Measurements from ENCODE around the gene CLIP4.

CLIP4 gene

DNA sequence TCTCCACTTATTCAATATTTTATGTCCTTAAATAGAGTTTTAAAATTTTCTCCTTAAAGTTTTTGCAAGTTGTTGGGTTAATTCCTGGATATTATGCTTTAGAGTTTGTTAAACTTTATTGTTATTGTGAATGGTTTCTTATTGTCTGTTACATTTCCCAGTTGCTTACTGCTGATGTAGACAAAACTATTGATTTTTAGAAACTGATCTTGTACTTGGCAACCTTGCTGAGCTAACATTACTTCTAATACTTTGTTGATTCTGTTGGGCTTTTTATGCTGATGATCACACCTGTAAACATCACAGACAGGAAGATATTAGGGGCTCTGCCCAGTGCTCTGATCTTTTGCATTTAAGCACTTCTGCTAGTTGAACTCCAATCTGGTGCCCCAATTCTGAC lies 2.8 kb upstream of the CLIP4 start:
- TF ChIP-seq, protein P1, sequence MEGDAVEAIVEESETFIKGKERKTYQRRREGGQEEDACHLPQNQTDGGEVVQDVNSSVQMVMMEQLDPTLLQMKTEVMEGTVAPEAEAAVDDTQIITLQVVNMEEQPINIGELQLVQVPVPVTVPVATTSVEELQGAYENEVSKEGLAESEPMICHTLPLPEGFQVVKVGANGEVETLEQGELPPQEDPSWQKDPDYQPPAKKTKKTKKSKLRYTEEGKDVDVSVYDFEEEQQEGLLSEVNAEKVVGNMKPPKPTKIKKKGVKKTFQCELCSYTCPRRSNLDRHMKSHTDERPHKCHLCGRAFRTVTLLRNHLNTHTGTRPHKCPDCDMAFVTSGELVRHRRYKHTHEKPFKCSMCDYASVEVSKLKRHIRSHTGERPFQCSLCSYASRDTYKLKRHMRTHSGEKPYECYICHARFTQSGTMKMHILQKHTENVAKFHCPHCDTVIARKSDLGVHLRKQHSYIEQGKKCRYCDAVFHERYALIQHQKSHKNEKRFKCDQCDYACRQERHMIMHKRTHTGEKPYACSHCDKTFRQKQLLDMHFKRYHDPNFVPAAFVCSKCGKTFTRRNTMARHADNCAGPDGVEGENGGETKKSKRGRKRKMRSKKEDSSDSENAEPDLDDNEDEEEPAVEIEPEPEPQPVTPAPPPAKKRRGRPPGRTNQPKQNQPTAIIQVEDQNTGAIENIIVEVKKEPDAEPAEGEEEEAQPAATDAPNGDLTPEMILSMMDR (IDR thresholded peaks at IDR 0.05; ENCODE audit: low read depth, low read length, poor library complexity, severe bottlenecking) = no peak
- TF ChIP-seq EZH2phosphoT487 (IDR thresholded peaks at IDR 0.05; ENCODE audit: borderline replicate concordance, low read length) = no peak
- Histone ChIP-seq H3K36me3 (ENCODE audit: control insufficient read depth, low read length) (no peaks in the 10 kb centered on the region), H3K9me3 (ENCODE audit: control insufficient read depth, insufficient read depth, low read length) (no peaks in the 10 kb centered on the region), H3K9me2 (replicated peaks; ENCODE audit: control insufficient read depth, low read length) (no peaks in the 10 kb centered on the region), H3K4me1 (ENCODE audit: control insufficient read depth, low read length) (no peaks in the 10 kb centered on the region), H3F3A (ENCODE audit: control insufficient read depth, insufficient read depth) (no peaks in the 10 kb centered on the region), H3K79me2 (ENCODE audit: control insufficient read depth, low read length) (no peaks in the 10 kb centered on the region), H3K4me3 (ENCODE audit: low read length) (no peak overlapping the region), H3K27ac (ENCODE audit: low read depth, low read length) (no peak overlapping the region), H3K27me3 (ENCODE audit: control insufficient read depth, low read length) (peaks cover 65% of the 10 kb centered on the region), H4K20me1 (ENCODE audit: control insufficient read depth, insufficient read depth, low read depth, low read length) (no peaks in the 10 kb centered on the region), H3K4me2 (ENCODE audit: low read length) (no peak overlapping the region)

DNA sequence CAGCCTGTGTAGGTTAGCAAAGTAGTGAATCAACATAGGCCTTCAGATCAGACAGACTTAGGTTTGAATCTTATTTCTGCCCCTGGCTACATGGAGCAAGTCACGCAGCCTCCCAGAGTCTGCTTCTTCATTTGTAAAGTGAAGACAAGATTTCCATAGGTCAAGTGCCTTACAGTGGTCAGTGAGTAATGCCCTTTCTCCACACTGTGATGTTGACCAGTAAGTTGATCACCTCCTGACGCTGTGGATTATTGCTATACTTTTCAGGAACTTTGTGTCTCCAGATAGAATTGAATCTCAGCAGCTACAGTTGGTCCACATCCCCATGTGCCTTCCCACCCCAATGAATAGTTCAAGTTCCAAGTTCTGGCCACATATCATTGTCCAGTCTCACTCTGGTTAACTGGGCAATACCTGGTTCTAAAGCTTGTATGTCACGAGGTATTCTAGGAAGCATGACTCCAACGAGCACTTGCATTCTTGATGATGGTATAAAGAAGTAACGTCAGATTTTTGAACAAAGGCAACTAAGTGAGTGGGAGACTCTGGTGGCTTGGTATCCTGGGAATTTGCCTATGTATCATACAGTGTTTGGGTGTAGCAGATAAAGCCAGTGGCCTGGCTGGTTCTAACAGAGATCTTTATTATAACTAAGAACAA lies 2.1 kb upstream of the CLIP4 start:
- Histone ChIP-seq H3K36me3 (ENCODE audit: control insufficient read depth, low read length) (no peaks in the 10 kb centered on the region), H3K4me2 (ENCODE audit: low read length) (no peak overlapping the region), H3K79me2 (ENCODE audit: control insufficient read depth, low read length) (no peaks in the 10 kb centered on the region), H3K9me2 (replicated peaks; ENCODE audit: control insufficient read depth, low read length) (no peaks in the 10 kb centered on the region), H3F3A (ENCODE audit: control insufficient read depth, insufficient read depth) (no peaks in the 10 kb centered on the region), H4K20me1 (ENCODE audit: control insufficient read depth, insufficient read depth, low read depth, low read length) (no peaks in the 10 kb centered on the region), H3K4me3 (ENCODE audit: low read length) (no peak overlapping the region), H3K27me3 (ENCODE audit: control insufficient read depth, low read length) (peaks cover 65% of the 10 kb centered on the region), H3K27ac (ENCODE audit: low read depth, low read length) (no peak overlapping the region), H3K9me3 (ENCODE audit: control insufficient read depth, insufficient read depth, low read length) (no peaks in the 10 kb centered on the region), H3K4me1 (ENCODE audit: control insufficient read depth, low read length) (no peaks in the 10 kb centered on the region)
- TF ChIP-seq EZH2phosphoT487 (IDR thresholded peaks at IDR 0.05; ENCODE audit: borderline replicate concordance, low read length) = no peak
- TF ChIP-seq, protein P1 (IDR thresholded peaks at IDR 0.05; ENCODE audit: low read depth, low read length, poor library complexity, severe bottlenecking) = no peak

DNA sequence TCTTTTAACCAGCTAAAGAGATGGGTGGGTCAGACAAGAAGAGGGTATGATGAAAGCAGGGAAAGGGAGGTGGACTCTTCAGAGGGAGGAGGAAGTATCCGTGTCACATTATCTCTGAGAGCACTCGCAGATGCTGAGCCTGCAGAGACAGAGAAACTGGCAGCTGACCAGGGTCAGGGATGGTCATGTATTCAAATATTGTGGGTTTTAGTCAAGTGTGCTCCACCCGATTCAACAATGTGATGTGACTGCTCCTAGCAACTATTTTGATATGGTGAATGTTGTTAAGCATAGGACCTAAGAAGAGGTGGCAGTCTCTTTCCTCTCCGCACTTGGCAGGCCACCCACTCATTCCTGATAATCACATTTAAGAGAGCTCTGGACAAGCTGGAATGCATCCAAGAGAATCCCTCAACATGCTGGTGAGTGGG lies 1.3 kb upstream of the CLIP4 start:
- Histone ChIP-seq H3K27ac (ENCODE audit: low read depth, low read length) (no peak overlapping the region), H3K79me2 (ENCODE audit: control insufficient read depth, low read length) (no peaks in the 10 kb centered on the region), H4K20me1 (ENCODE audit: control insufficient read depth, insufficient read depth, low read depth, low read length) (no peaks in the 10 kb centered on the region), H3K27me3 (ENCODE audit: control insufficient read depth, low read length) (peaks cover 63% of the 10 kb centered on the region), H3K4me1 (ENCODE audit: control insufficient read depth, low read length) (no peaks in the 10 kb centered on the region), H3K4me3 (ENCODE audit: low read length) (no peak overlapping the region), H3K36me3 (ENCODE audit: control insufficient read depth, low read length) (no peaks in the 10 kb centered on the region), H3K9me3 (ENCODE audit: control insufficient read depth, insufficient read depth, low read length) (no peaks in the 10 kb centered on the region), H3K9me2 (replicated peaks; ENCODE audit: control insufficient read depth, low read length) (no peaks in the 10 kb centered on the region), H3F3A (ENCODE audit: control insufficient read depth, insufficient read depth) (no peaks in the 10 kb centered on the region), H3K4me2 (ENCODE audit: low read length) (no peak overlapping the region)
- no peak for TF ChIP-seq EZH2phosphoT487 (IDR thresholded peaks at IDR 0.05; ENCODE audit: borderline replicate concordance, low read length)
- TF ChIP-seq, protein P1 (IDR thresholded peaks at IDR 0.05; ENCODE audit: low read depth, low read length, poor library complexity, severe bottlenecking) = no peak
